ENCODE data around the gene THSD7B. TPM values are rescaled to one million over a fixed set of nuclear protein-coding genes. Genes with fewer than 3 reads are reported as not detected.

The THSD7B gene
- polyA plus RNA-seq, 2 of the 4 experiments (the other 2 are of a cell fraction) = not detected

DNA sequence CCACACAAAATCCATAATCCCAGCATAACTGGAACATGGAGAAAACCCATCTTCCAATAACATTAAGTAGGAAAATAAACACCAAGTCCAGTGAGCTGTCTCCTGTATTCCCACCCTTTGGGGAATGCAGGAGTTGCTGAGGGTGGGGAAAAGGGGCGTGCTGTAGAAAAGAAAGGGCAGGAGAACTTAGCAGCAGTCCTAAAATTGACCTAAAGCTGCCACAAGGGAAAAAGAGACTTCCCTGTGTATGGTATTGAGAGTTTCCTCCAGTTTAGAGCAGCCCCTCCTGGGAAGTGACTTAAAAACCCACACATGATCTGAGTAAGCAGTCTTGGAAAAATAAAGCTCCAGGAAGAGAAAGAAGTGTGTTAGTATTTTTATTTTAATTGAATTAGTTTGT is 428.8 kb downstream of the THSD7B start:
- 0% methylated on average over 1 of the region's 1 CpG for WGBS (ENCODE audit: missing lambda C conversion rate)
- DNase-seq (ENCODE audit: low read depth in 1 of 2, low spot score in 1 of 2) (no peak), FAIRE-seq (no peak), ATAC-seq (no peak)
- H3K27ac ChIP-seq = no peak overlapping the region
- ChIA-PET POLR2A (no interaction called here), CTCF (no interaction called here)
- no peaks in the 10 kb centered on the region for H3K4me1 ChIP-seq
- TF ChIP-seq, protein P1, sequence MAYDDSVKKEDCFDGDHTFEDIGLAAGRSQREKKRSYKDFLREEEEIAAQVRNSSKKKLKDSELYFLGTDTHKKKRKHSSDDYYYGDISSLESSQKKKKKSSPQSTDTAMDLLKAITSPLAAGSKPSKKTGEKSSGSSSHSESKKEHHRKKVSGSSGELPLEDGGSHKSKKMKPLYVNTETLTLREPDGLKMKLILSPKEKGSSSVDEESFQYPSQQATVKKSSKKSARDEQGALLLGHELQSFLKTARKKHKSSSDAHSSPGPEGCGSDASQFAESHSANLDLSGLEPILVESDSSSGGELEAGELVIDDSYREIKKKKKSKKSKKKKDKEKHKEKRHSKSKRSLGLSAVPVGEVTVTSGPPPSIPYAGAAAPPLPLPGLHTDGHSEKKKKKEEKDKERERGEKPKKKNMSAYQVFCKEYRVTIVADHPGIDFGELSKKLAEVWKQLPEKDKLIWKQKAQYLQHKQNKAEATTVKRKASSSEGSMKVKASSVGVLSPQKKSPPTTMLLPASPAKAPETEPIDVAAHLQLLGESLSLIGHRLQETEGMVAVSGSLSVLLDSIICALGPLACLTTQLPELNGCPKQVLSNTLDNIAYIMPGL (CRISPR knock-in tag; IDR thresholded peaks at IDR 0.05; ENCODE audit: borderline replicate concordance) = no peak
- TF ChIP-seq NPAS2 (CRISPR knock-in tag; IDR thresholded peaks at IDR 0.05; ENCODE audit: borderline replicate concordance) = no peak
- TF ChIP-seq, protein P2, sequence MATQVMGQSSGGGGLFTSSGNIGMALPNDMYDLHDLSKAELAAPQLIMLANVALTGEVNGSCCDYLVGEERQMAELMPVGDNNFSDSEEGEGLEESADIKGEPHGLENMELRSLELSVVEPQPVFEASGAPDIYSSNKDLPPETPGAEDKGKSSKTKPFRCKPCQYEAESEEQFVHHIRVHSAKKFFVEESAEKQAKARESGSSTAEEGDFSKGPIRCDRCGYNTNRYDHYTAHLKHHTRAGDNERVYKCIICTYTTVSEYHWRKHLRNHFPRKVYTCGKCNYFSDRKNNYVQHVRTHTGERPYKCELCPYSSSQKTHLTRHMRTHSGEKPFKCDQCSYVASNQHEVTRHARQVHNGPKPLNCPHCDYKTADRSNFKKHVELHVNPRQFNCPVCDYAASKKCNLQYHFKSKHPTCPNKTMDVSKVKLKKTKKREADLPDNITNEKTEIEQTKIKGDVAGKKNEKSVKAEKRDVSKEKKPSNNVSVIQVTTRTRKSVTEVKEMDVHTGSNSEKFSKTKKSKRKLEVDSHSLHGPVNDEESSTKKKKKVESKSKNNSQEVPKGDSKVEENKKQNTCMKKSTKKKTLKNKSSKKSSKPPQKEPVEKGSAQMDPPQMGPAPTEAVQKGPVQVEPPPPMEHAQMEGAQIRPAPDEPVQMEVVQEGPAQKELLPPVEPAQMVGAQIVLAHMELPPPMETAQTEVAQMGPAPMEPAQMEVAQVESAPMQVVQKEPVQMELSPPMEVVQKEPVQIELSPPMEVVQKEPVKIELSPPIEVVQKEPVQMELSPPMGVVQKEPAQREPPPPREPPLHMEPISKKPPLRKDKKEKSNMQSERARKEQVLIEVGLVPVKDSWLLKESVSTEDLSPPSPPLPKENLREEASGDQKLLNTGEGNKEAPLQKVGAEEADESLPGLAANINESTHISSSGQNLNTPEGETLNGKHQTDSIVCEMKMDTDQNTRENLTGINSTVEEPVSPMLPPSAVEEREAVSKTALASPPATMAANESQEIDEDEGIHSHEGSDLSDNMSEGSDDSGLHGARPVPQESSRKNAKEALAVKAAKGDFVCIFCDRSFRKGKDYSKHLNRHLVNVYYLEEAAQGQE (IDR thresholded peaks at IDR 0.05) = no peak
- no peak for TF ChIP-seq RARB (CRISPR knock-in tag; IDR thresholded peaks at IDR 0.05)
- no peak for TF ChIP-seq JUNB (IDR thresholded peaks at IDR 0.05)
- TF ChIP-seq NFE2L2 (conservative IDR thresholded peaks at IDR 0.05; ENCODE audit: low read length) = no peak
- TF ChIP-seq, protein P3, sequence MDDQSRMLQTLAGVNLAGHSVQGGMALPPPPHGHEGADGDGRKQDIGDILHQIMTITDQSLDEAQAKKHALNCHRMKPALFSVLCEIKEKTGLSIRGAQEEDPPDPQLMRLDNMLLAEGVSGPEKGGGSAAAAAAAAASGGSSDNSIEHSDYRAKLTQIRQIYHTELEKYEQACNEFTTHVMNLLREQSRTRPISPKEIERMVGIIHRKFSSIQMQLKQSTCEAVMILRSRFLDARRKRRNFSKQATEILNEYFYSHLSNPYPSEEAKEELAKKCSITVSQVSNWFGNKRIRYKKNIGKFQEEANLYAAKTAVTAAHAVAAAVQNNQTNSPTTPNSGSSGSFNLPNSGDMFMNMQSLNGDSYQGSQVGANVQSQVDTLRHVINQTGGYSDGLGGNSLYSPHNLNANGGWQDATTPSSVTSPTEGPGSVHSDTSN (IDR thresholded peaks at IDR 0.05) = no peak
- H3K9me3 ChIP-seq = no peaks in the 10 kb centered on the region
- H3K4me3 ChIP-seq = no peak overlapping the region
- no peak overlapping the region for H3K4me2 ChIP-seq

DNA sequence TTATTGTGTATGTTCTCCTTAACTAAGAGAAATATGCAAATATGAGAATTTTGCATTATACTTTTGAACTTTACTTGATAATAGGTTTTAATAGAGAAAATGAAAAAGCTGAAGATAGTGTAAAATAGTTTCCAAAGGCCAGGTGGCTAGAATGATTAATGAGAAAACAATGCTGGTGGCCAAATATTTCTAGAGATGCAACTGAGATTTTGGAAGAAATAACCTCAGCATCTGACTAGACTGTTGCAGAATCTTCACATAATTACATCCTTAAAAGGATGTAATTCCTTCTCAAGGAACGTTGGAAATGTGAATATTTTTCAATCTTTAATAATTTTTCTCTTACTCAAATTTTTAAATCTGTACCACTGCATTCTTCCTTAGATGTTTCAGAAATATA is 434.4 kb downstream of the THSD7B start:
- Histone ChIP-seq H3K4me1 (no peaks in the 10 kb centered on the region), H3K9me3 (no peaks in the 10 kb centered on the region), H3K27ac (no peak overlapping the region), H3K4me2 (no peak overlapping the region), H3K4me3 (no peak overlapping the region)
- 0% methylated on average over 1 of the region's 1 CpG for WGBS (ENCODE audit: missing lambda C conversion rate)
- POLR2A ChIA-PET = no interaction called here
- ATAC-seq (no peak), FAIRE-seq (no peak), DNase-seq (ENCODE audit: low read depth in 1 of 2, low spot score in 1 of 2) (no peak)
- CTCF ChIA-PET = no interaction called here
- TF ChIP-seq SREBF2 (IDR thresholded peaks at IDR 0.05) = no peak
- no peak for TF ChIP-seq NPAS2 (CRISPR knock-in tag; IDR thresholded peaks at IDR 0.05; ENCODE audit: borderline replicate concordance)
- no peak for TF ChIP-seq FOXS1 (CRISPR knock-in tag; IDR thresholded peaks at IDR 0.05)
- no peak for TF ChIP-seq CEBPB (IDR thresholded peaks at IDR 0.05)
- no peak for TF ChIP-seq CHD2 (IDR thresholded peaks at IDR 0.05; ENCODE audit: low read length, partially characterized antibody)
- no peak for TF ChIP-seq JUNB (IDR thresholded peaks at IDR 0.05)
- TF ChIP-seq CHD4 (IDR thresholded peaks at IDR 0.05; ENCODE audit: borderline replicate concordance) = no peak
- no peak for TF ChIP-seq HOXB5 (CRISPR knock-in tag; IDR thresholded peaks at IDR 0.05)
- TF ChIP-seq, protein P2 (IDR thresholded peaks at IDR 0.05) = no peak
- TF ChIP-seq EHF (CRISPR knock-in tag; IDR thresholded peaks at IDR 0.05) = no peak
- no peak for TF ChIP-seq EP300 (IDR thresholded peaks at IDR 0.05)
- TF ChIP-seq, protein P3 (IDR thresholded peaks at IDR 0.05) = no peak
- TF ChIP-seq HDAC2 (IDR thresholded peaks at IDR 0.05) = no peak
- no peak for TF ChIP-seq ESRRA (IDR thresholded peaks at IDR 0.05; ENCODE audit: borderline replicate concordance, low read length)
- TF ChIP-seq CBX8 (IDR thresholded peaks at IDR 0.05) = no peak
- TF ChIP-seq TP53 (CRISPR knock-in tag; IDR thresholded peaks at IDR 0.05) = no peak
- TF ChIP-seq, protein P4, sequence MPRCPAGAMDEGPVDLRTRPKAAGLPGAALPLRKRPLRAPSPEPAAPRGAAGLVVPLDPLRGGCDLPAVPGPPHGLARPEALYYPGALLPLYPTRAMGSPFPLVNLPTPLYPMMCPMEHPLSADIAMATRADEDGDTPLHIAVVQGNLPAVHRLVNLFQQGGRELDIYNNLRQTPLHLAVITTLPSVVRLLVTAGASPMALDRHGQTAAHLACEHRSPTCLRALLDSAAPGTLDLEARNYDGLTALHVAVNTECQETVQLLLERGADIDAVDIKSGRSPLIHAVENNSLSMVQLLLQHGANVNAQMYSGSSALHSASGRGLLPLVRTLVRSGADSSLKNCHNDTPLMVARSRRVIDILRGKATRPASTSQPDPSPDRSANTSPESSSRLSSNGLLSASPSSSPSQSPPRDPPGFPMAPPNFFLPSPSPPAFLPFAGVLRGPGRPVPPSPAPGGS (IDR thresholded peaks at IDR 0.05) = no peak
- no peak for TF ChIP-seq HOXB13 (CRISPR knock-in tag; IDR thresholded peaks at IDR 0.05; ENCODE audit: low read depth)
- no peak for TF ChIP-seq NFE2L2 (conservative IDR thresholded peaks at IDR 0.05; ENCODE audit: low read length)
